ENCODE data around the gene PANK4.

GRCh38 chr1:2552189-2552588 lies 25.8 kb upstream of the PANK4 start:
- TF ChIP-seq GATA2 (IDR thresholded peaks at IDR 0.05; ENCODE audit: low read depth, low read length) (no peak), GATA3 (IDR thresholded peaks at IDR 0.05; ENCODE audit: low read depth, low read length) (no peak)

Measured in SH-SY5Y (cell line).